Neural cell (in vitro differentiated cells): ENCODE measurements around the gene MRTFA. TPM values are rescaled to one million over a fixed set of nuclear protein-coding genes. Genes with fewer than 3 reads are reported as not detected.

ENCODE experiments used
- H2AFZ ChIP-seq: fragments of 200-600, 300-800 bp; sonication (generic), shearing (Covaris generic); 2 replicates; pipeline ENCODE4 v1.6.0; 2014; ENCODE audit warnings: low read depth, mild to moderate bottlenecking, antibody characterized with exemption, low read length, moderate library complexity
- H3F3A ChIP-seq: fragments of 200-600 bp; shearing (Covaris generic); 2 replicates; pipeline ENCODE4 v1.6.1; 2016; ENCODE audit warnings: mild to moderate bottlenecking, moderate library complexity, mixed read lengths, antibody characterized with exemption, low read length; ENCODE audit not compliant: insufficient read depth, poor library complexity, severe bottlenecking
- H3K27ac ChIP-seq: fragments of 200-600, 300-800 bp; sonication (generic), shearing (Covaris generic); 2 replicates; pipeline ENCODE4 v1.5.1; 2014; ENCODE audit warnings: mild to moderate bottlenecking, low read length, moderate library complexity
- H3K27me3 ChIP-seq: fragments of 300-800, 200-600 bp; sonication (generic), shearing (Covaris generic); 2 replicates; pipeline ENCODE4 v1.6.0; 2014; ENCODE audit warnings: mild to moderate bottlenecking, low read depth, low read length, moderate library complexity; ENCODE audit not compliant: insufficient read depth
- H3K36me3 ChIP-seq: fragments of 300-800, 200-600 bp; sonication (generic), shearing (Covaris generic); 2 replicates; pipeline ENCODE4 v1.5.1; 2014; ENCODE audit warnings: mild to moderate bottlenecking, antibody characterized with exemption, low read length, moderate library complexity; ENCODE audit not compliant: insufficient read depth
- H3K4me2 ChIP-seq: fragments of 300-800, 200-600 bp; sonication (generic), shearing (Covaris generic); 2 replicates; pipeline ENCODE4 v1.6.0; 2014; ENCODE audit warnings: mild to moderate bottlenecking, low read length
- H3K4me3 ChIP-seq: fragments of 300-800, 200-600 bp; sonication (generic), shearing (Covaris generic); 2 replicates; pipeline ENCODE4 v1.5.1; 2014; ENCODE audit warnings: mild to moderate bottlenecking, low read length, moderate library complexity
- H3K79me2 ChIP-seq: fragments of 200-600 bp; shearing (Covaris generic); replicated peaks from 2 replicates; pipeline ENCODE4 v1.6.0; 2014; ENCODE audit warnings: mild to moderate bottlenecking, low read length, moderate library complexity; ENCODE audit not compliant: insufficient read depth
- H3K9ac ChIP-seq: fragments of 300-800, 200-600 bp; sonication (generic), shearing (Covaris generic); 2 replicates; pipeline ENCODE4 v1.6.1; 2016; ENCODE audit warnings: mild to moderate bottlenecking, low read length, mixed read lengths
- H3K9me2 ChIP-seq: fragments of 200-600 bp; shearing (Covaris generic); 2 replicates; pipeline ENCODE4 v1.6.1; 2016; ENCODE audit warnings: mild to moderate bottlenecking, low read length, mixed read lengths; ENCODE audit not compliant: insufficient read depth
- H3K9me3 ChIP-seq: fragments of 200-600, 300-800 bp; sonication (generic), shearing (Covaris generic); 2 replicates; pipeline ENCODE4 v1.6.1; 2016; ENCODE audit warnings: mild to moderate bottlenecking, mixed run types, low read length, moderate library complexity, mixed read lengths
- H4K20me1 ChIP-seq: fragments of 200-600 bp; shearing (Covaris generic); 2 replicates; pipeline ENCODE4 v1.6.1; 2016; ENCODE audit warnings: mild to moderate bottlenecking, mixed run types; ENCODE audit not compliant: insufficient read depth
- EP300 ChIP-seq: fragments of 450-650 bp; conservative IDR thresholded peaks from 2 replicates; pipeline ENCODE4 v1.6.1; 2014; ENCODE audit warnings: antibody characterized with exemption, mild to moderate bottlenecking, moderate library complexity; ENCODE audit not compliant: poor library complexity, severe bottlenecking
- EZH2 ChIP-seq: fragments of 200-600, 300-800 bp; shearing (Covaris generic), sonication (generic); IDR thresholded peaks from 2 replicates; pipeline ENCODE4 v1.6.1; 2014; ENCODE audit warnings: antibody characterized with exemption, low read length, borderline replicate concordance, mild to moderate bottlenecking; ENCODE audit not compliant: insufficient read depth, poor library complexity, severe bottlenecking
- MXI1 ChIP-seq: fragments of 450-650 bp; conservative IDR thresholded peaks from 2 replicates; pipeline ENCODE4 v1.6.1; 2014; ENCODE audit warnings: antibody characterized with exemption, mild to moderate bottlenecking; ENCODE audit not compliant: poor library complexity, severe bottlenecking
- POLR2AphosphoS5 ChIP-seq: IDR thresholded peaks from 2 replicates; pipeline ENCODE4 v1.6.1; 2012
- RAD21 ChIP-seq: fragments of 450-650 bp; conservative IDR thresholded peaks from 2 replicates; pipeline ENCODE4 v1.6.1; 2014; ENCODE audit warnings: antibody characterized with exemption, mild to moderate bottlenecking, moderate library complexity
- SMC3 ChIP-seq: fragments of 450-650 bp; conservative IDR thresholded peaks from 2 replicates; pipeline ENCODE4 v1.6.1; 2014; ENCODE audit warnings: antibody characterized with exemption, mild to moderate bottlenecking, moderate library complexity; ENCODE audit not compliant: poor library complexity
- TAF1 ChIP-seq: IDR thresholded peaks from 2 replicates; pipeline ENCODE4 v1.6.1; 2012; ENCODE audit warnings: low read depth
- polyA plus RNA-seq: library from polyadenylated mRNA; depleted of rRNA; stranded (reverse); fragments of >200 nt; gene quantifications from 2 replicates; pipeline ENCODE4 v1.2.3, GENCODE V29; 2014
- TF ChIP-seq, protein P1 (sequence below): IDR thresholded peaks from 2 replicates; pipeline ENCODE4 v1.6.1; 2012; ENCODE audit warnings: borderline replicate concordance
- TF ChIP-seq, protein P2 (sequence below): fragments of 450-650 bp; IDR thresholded peaks from 2 replicates; pipeline ENCODE4 v1.5.1; 2014; ENCODE audit warnings: antibody characterized with exemption, mild to moderate bottlenecking, moderate library complexity; ENCODE audit not compliant: poor library complexity, severe bottlenecking

Gene MRTFA
- polyA plus RNA-seq, 1 donor from 2014 or later = 19.3 TPM

- no peaks in the 10 kb centered on the region for H3K9me2 ChIP-seq
- H3K4me2 ChIP-seq = no peak overlapping the region
- no peak overlapping the region for H3K9ac ChIP-seq
- no peak overlapping the region for H3K4me3 ChIP-seq
- no peak overlapping the region for H3K27ac ChIP-seq
- TF ChIP-seq, protein P1, sequence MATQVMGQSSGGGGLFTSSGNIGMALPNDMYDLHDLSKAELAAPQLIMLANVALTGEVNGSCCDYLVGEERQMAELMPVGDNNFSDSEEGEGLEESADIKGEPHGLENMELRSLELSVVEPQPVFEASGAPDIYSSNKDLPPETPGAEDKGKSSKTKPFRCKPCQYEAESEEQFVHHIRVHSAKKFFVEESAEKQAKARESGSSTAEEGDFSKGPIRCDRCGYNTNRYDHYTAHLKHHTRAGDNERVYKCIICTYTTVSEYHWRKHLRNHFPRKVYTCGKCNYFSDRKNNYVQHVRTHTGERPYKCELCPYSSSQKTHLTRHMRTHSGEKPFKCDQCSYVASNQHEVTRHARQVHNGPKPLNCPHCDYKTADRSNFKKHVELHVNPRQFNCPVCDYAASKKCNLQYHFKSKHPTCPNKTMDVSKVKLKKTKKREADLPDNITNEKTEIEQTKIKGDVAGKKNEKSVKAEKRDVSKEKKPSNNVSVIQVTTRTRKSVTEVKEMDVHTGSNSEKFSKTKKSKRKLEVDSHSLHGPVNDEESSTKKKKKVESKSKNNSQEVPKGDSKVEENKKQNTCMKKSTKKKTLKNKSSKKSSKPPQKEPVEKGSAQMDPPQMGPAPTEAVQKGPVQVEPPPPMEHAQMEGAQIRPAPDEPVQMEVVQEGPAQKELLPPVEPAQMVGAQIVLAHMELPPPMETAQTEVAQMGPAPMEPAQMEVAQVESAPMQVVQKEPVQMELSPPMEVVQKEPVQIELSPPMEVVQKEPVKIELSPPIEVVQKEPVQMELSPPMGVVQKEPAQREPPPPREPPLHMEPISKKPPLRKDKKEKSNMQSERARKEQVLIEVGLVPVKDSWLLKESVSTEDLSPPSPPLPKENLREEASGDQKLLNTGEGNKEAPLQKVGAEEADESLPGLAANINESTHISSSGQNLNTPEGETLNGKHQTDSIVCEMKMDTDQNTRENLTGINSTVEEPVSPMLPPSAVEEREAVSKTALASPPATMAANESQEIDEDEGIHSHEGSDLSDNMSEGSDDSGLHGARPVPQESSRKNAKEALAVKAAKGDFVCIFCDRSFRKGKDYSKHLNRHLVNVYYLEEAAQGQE = no peak
- no peak for TF ChIP-seq EP300
- TF ChIP-seq, protein P2, sequence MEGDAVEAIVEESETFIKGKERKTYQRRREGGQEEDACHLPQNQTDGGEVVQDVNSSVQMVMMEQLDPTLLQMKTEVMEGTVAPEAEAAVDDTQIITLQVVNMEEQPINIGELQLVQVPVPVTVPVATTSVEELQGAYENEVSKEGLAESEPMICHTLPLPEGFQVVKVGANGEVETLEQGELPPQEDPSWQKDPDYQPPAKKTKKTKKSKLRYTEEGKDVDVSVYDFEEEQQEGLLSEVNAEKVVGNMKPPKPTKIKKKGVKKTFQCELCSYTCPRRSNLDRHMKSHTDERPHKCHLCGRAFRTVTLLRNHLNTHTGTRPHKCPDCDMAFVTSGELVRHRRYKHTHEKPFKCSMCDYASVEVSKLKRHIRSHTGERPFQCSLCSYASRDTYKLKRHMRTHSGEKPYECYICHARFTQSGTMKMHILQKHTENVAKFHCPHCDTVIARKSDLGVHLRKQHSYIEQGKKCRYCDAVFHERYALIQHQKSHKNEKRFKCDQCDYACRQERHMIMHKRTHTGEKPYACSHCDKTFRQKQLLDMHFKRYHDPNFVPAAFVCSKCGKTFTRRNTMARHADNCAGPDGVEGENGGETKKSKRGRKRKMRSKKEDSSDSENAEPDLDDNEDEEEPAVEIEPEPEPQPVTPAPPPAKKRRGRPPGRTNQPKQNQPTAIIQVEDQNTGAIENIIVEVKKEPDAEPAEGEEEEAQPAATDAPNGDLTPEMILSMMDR = no peak
- TF ChIP-seq EZH2 = no peak
- no peak for TF ChIP-seq SMC3
- no peak for TF ChIP-seq POLR2AphosphoS5
- TF ChIP-seq RAD21 = no peak
- TF ChIP-seq MXI1 = no peak
- TF ChIP-seq TAF1 = no peak
- H3K36me3 ChIP-seq = no peaks in the 10 kb centered on the region
- H4K20me1 ChIP-seq = no peaks in the 10 kb centered on the region
- no peaks in the 10 kb centered on the region for H3K9me3 ChIP-seq
- H2AFZ ChIP-seq = no peak overlapping the region
- no peaks in the 10 kb centered on the region for H3K27me3 ChIP-seq
- no peaks in the 10 kb centered on the region for H3F3A ChIP-seq
- H3K79me2 ChIP-seq = no peaks in the 10 kb centered on the region
These were observed 143.1 kb downstream of the MRTFA start for GRCh38 chr22:40493441-40493840.

DNA sequence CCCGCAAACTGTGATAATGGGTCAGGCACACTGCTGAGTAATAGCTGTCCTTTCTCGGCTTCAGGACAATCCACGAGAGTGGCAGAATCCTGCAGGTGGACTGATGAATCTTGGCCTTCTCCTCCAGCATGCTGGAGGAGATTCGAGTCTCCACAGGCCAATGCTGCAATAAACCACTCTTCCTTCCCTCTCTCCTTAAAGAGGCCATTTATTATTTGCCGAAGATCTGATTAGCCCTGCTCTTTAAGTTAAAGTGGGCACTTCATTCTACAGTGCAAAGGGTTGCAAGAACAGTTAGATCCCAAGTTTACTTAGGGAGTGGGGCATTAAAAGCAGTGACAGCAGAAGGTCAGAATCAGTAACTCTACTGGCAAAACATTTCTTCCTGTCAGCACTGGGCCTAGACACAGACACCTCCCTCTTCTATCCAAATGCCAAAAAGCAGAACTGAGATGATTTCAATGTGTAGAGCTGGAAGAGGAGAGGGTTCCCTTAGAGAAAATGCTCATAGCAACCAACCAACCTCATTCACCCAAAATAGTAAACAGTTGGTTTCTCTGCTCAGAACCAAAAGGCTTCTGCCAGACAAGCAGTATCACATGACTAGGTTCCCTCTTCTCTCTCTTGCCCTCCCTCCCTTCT lies 144.4 kb downstream of the MRTFA start:
- Histone ChIP-seq H3F3A (no peaks in the 10 kb centered on the region), H3K9me2 (no peaks in the 10 kb centered on the region), H3K4me2 (no peak overlapping the region), H3K79me2 (no peaks in the 10 kb centered on the region), H3K27me3 (no peaks in the 10 kb centered on the region), H3K4me3 (no peak overlapping the region), H4K20me1 (no peaks in the 10 kb centered on the region), H2AFZ (no peak overlapping the region), H3K9me3 (no peaks in the 10 kb centered on the region), H3K36me3 (no peaks in the 10 kb centered on the region), H3K27ac (no peak overlapping the region), H3K9ac (no peak overlapping the region)
- TF ChIP-seq, protein P1 = no peak
- no peak for TF ChIP-seq EP300
- TF ChIP-seq EZH2 = no peak
